Retinal pigment epithelial cell (primary cell): ENCODE results near the gene DNM1.

Experiments used
- DNase-seq: peaks from one replicate; pipeline ENCODE4 v3.0.0-alpha.2; 2010; ENCODE audit warnings: low read depth
- H3K4me3 ChIP-seq: 2 replicates; pipeline ENCODE4 v1.5.1; 2011; ENCODE audit warnings: mild to moderate bottlenecking, low read length, control low read depth, moderate library complexity
- CTCF ChIP-seq: conservative IDR thresholded peaks from 2 replicates; pipeline ENCODE4 v1.5.1; 2011; ENCODE audit warnings: low read depth, low read length, control low read depth, inconsistent platforms

DNM1 gene

GRCh38 chr9:128206484-128206883 is 3.3 kb downstream of the DNM1 start:
- no peak for DNase-seq
- TF ChIP-seq CTCF, result no peak
- no peak overlapping the region for H3K4me3 ChIP-seq

- DNase-seq, result no peak
- no peak for TF ChIP-seq CTCF
- H3K4me3 ChIP-seq, result no peak overlapping the region
Observed at GRCh38 chr9:128206916-128207910, 4.0 kb downstream of the DNM1 start.

GRCh38 chr9:128208386-128208785 is 5.2 kb downstream of the DNM1 start:
- no peak overlapping the region for H3K4me3 ChIP-seq
- TF ChIP-seq CTCF, result no peak
- no peak for DNase-seq

GRCh38 chr9:128208946-128209669 is 5.9 kb downstream of the DNM1 start:
- DNase-seq, result no peak
- H3K4me3 ChIP-seq, result no peak overlapping the region
- no peak for TF ChIP-seq CTCF

- no peak for TF ChIP-seq CTCF
- no peak overlapping the region for H3K4me3 ChIP-seq
- DNase-seq, result no peak
Observed at GRCh38 chr9:128211186-128211980, 8.2 kb downstream of the DNM1 start.

- DNase-seq, result no peak
- H3K4me3 ChIP-seq, result no peak overlapping the region
- TF ChIP-seq CTCF, result no peak
Observed at GRCh38 chr9:128211981-128212281, 8.8 kb downstream of the DNM1 start.
